T-helper 2 cell treated with Interferon-gamma antibody and Interleukin-4, amounts not matched to agents 100 ng/mL and 5 ng/mL, for 36 hours (primary cell): ENCODE data around the gene ANK3. TPM values are rescaled to one million over a fixed set of nuclear protein-coding genes. Genes with fewer than 3 reads are reported as not detected.

Source experiments
- intact Hi-C: fragments of 100-400 bp; cut with micrococcal nuclease; formaldehyde crosslinking; loops from one replicate; pipeline ENCODE4 v1.15.1; 2023
- total RNA-seq: library from RNA; stranded (reverse); gene quantifications from 2 replicates; pipeline ENCODE4 v1.2.3, GENCODE V29; 2022

ANK3 gene
- total RNA-seq, 1 donor from 2014 or later, result 14.7 TPM

DNA sequence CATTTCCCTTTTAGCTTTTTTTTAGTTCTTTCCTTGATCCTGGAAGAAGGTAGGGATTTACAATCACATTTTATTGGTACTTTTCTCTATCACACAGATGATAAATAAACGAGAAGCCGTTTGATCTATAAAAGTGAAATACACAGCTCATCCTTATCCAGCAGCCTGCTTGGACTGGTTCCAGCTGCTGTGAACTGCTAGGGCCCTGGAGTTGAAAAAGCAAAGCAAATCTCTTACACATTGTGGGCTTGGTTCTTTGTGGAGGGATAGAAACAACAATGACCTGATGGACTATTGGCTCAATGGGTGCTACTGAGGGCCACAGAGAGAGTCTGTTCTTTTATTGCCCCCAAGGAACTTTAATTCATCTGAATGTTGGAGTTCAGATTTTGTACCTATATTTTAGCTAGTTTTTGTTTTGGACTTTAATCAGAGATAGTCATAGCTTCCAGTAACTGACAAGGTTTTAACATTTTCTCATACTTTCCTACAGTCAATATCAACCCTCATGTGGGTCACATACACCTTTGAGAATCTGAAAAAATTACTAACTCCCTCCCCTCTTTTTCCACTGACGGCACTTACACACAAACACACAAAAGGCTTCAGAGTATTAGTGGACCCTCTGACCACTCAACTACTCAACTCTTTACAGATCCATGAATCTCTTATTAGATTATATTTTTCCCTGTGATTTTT, 391.7 kb downstream of the ANK3 start:
- intact Hi-C loops, result no loop called here

GRCh38 chr10:59995862-59996261, 393.8 kb downstream of the ANK3 start:
- intact Hi-C loops, result no loop called here

DNA sequence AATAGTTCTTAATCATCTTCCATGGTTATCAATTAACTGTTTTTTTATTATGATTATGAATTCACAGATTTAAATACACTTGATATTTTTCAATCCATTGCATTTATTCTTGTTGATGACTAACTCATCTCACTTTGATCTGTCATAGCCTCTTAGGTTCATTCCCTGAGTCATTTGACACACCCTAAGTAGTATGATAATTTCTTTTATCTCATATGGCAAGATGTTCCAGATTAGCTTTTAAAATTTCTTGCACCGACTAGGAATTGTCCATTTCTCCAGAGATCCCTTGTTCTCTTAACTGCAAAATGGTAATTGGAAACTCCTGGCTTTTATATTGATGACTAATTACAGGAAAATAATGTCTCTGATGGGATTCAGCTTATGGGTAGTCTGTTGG, 395.7 kb downstream of the ANK3 start:
- intact Hi-C loops, result no loop called here

GRCh38 chr10:59991661-59992060, 398.0 kb downstream of the ANK3 start:
- intact Hi-C loops, result no loop called here

GRCh38 chr10:59991117-59991516, 398.6 kb downstream of the ANK3 start:
- intact Hi-C loops, result no loop called here

- intact Hi-C loops, result no loop called here
Measured at GRCh38 chr10:59985639-59986038, 404.0 kb downstream of the ANK3 start.

- intact Hi-C loops, result no loop called here
Measured at GRCh38 chr10:59984415-59984814, 405.3 kb downstream of the ANK3 start.

DNA sequence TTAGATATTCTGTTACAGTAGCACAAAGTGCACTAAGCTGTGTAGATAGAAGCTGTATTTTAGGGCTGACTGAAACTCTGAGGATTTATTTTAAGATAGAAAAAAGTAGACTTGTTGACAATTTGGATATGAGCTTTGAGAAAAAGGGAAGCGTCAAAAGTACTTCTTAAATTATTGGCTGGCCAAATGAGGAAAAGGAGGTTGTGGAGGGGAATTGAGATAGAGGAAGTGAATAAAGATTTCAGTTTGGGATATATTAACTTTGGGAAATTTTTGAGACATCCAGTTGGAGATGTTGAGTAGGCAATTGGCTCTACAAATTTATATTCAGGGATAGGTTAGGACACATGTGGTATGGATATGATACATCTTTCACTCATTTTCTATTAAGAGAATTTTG, 409.3 kb downstream of the ANK3 start:
- intact Hi-C loops, result no loop called here

DNA sequence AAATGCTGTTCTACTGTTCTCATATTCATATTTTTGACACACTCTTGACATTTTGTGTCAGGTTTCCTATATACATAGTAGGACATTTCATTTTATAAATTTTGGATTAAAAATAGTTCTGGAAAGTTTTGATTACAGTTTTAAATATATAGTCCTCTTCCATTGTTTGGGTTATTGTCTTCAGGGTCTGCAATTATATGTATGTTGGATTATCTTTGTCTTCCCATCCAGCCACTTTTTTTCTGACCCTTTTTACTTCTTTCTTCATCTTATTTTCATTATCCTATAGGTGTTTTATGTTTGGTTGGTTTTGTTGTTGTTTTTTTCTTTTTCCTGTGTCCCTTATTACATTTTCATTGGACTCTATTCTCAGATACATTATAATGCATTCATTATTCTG, 412.2 kb downstream of the ANK3 start:
- intact Hi-C loops, result no loop called here

DNA sequence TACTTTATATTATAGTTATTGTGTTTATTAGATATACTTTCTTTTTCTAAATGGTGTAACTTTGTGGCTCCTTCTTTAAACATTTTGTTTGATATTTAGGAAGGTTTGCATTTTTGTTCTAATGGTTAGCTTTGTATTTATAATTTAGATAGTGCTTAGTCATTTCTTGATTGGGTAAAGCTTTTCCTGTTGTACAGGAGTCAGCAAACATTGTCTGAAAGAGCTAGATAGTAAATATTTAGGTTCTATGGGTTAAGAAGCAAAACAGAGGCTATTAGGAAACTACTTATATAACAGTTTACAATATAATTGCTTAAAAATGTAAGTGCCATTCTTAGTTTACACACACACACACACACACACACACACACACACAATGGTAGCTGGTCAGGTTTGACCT, 412.8 kb downstream of the ANK3 start:
- intact Hi-C loops, result no loop called here
